ENCODE data around the gene NEO1.

Gene NEO1

GRCh38 chr15:73034221-73034620 lies 18.0 kb upstream of the NEO1 start:
- Histone ChIP-seq H3K9me3 (replicated peaks; ENCODE audit: low read length) (no peaks in the 10 kb centered on the region), H3K36me3 (ENCODE audit: insufficient read depth, low read length) (no peaks in the 10 kb centered on the region), H3K9ac (ENCODE audit: low read depth, low read length) (no peak overlapping the region), H3K4me2 (ENCODE audit: low read length) (no peak overlapping the region), H3K4me1 (ENCODE audit: control insufficient read depth, insufficient read depth, low read length) (no peaks in the 10 kb centered on the region), H3K4me3 (ENCODE audit: low read length) (no peak overlapping the region), H3K27me3 (ENCODE audit: control insufficient read depth, insufficient read depth, low read length) (peaks cover 47% of the 10 kb centered on the region)

- Histone ChIP-seq H3K4me2 (ENCODE audit: low read length) (no peak overlapping the region), H3K4me3 (ENCODE audit: low read length) (no peak overlapping the region), H3K36me3 (ENCODE audit: insufficient read depth, low read length) (no peaks in the 10 kb centered on the region), H3K4me1 (ENCODE audit: control insufficient read depth, insufficient read depth, low read length) (no peaks in the 10 kb centered on the region), H3K27me3 (ENCODE audit: control insufficient read depth, insufficient read depth, low read length) (peaks cover 38% of the 10 kb centered on the region), H3K9ac (ENCODE audit: low read depth, low read length) (no peak overlapping the region), H3K9me3 (replicated peaks; ENCODE audit: low read length) (no peaks in the 10 kb centered on the region)
Observed at GRCh38 chr15:73035221-73035620, 17.0 kb upstream of the NEO1 start.

GRCh38 chr15:73038220-73038619 lies 14.0 kb upstream of the NEO1 start:
- Histone ChIP-seq H3K27me3 (ENCODE audit: control insufficient read depth, insufficient read depth, low read length) (peaks cover 40% of the 10 kb centered on the region), H3K4me3 (ENCODE audit: low read length) (no peak overlapping the region), H3K36me3 (ENCODE audit: insufficient read depth, low read length) (no peaks in the 10 kb centered on the region), H3K4me2 (ENCODE audit: low read length) (no peak overlapping the region), H3K9me3 (replicated peaks; ENCODE audit: low read length) (no peaks in the 10 kb centered on the region), H3K4me1 (ENCODE audit: control insufficient read depth, insufficient read depth, low read length) (no peaks in the 10 kb centered on the region), H3K9ac (ENCODE audit: low read depth, low read length) (no peak overlapping the region)

- Histone ChIP-seq H3K4me3 (ENCODE audit: low read length) (no peak overlapping the region), H3K4me2 (ENCODE audit: low read length) (no peak overlapping the region), H3K4me1 (ENCODE audit: control insufficient read depth, insufficient read depth, low read length) (no peaks in the 10 kb centered on the region), H3K9me3 (replicated peaks; ENCODE audit: low read length) (no peaks in the 10 kb centered on the region), H3K36me3 (ENCODE audit: insufficient read depth, low read length) (no peaks in the 10 kb centered on the region), H3K9ac (ENCODE audit: low read depth, low read length) (no peak overlapping the region), H3K27me3 (ENCODE audit: control insufficient read depth, insufficient read depth, low read length) (peaks cover 56% of the 10 kb centered on the region)
Observed at GRCh38 chr15:73046073-73046472, 6.2 kb upstream of the NEO1 start.

- no peaks in the 10 kb centered on the region for H3K9me3 ChIP-seq (replicated peaks; ENCODE audit: low read length)
- H3K27me3 ChIP-seq (ENCODE audit: control insufficient read depth, insufficient read depth, low read length), result peaks cover 60% of the 10 kb centered on the region
- H3K9ac ChIP-seq (ENCODE audit: low read depth, low read length), result no peak overlapping the region
- H3K4me1 ChIP-seq (ENCODE audit: control insufficient read depth, insufficient read depth, low read length), result no peaks in the 10 kb centered on the region
- H3K4me2 ChIP-seq (ENCODE audit: low read length), result no peak overlapping the region
- no peak overlapping the region for H3K4me3 ChIP-seq (ENCODE audit: low read length)
- H3K36me3 ChIP-seq (ENCODE audit: insufficient read depth, low read length), result no peaks in the 10 kb centered on the region
Observed at GRCh38 chr15:73047882-73048281, 4.4 kb upstream of the NEO1 start.

- Histone ChIP-seq H3K9ac (ENCODE audit: low read depth, low read length) (no peak overlapping the region), H3K4me2 (ENCODE audit: low read length) (no peak overlapping the region), H3K4me3 (ENCODE audit: low read length) (no peak overlapping the region), H3K36me3 (ENCODE audit: insufficient read depth, low read length) (no peaks in the 10 kb centered on the region), H3K9me3 (replicated peaks; ENCODE audit: low read length) (no peaks in the 10 kb centered on the region), H3K4me1 (ENCODE audit: control insufficient read depth, insufficient read depth, low read length) (no peaks in the 10 kb centered on the region), H3K27me3 (ENCODE audit: control insufficient read depth, insufficient read depth, low read length) (peaks cover 54% of the 10 kb centered on the region)
Observed at GRCh38 chr15:73048624-73049295, 3.5 kb upstream of the NEO1 start.

GRCh38 chr15:73049564-73050215 lies 2.6 kb upstream of the NEO1 start:
- Histone ChIP-seq H3K27me3 (ENCODE audit: control insufficient read depth, insufficient read depth, low read length) (peaks cover 57% of the 10 kb centered on the region), H3K4me3 (ENCODE audit: low read length) (no peak overlapping the region), H3K4me1 (ENCODE audit: control insufficient read depth, insufficient read depth, low read length) (no peaks in the 10 kb centered on the region), H3K36me3 (ENCODE audit: insufficient read depth, low read length) (no peaks in the 10 kb centered on the region), H3K9me3 (replicated peaks; ENCODE audit: low read length) (no peaks in the 10 kb centered on the region), H3K9ac (ENCODE audit: low read depth, low read length) (no peak overlapping the region), H3K4me2 (ENCODE audit: low read length) (no peak overlapping the region)

GRCh38 chr15:73050561-73051295 lies 1.5 kb upstream of the NEO1 start:
- Histone ChIP-seq H3K4me2 (ENCODE audit: low read length) (peak overlapping the region; percentile 92), H3K36me3 (ENCODE audit: insufficient read depth, low read length) (no peaks in the 10 kb centered on the region), H3K4me1 (ENCODE audit: control insufficient read depth, insufficient read depth, low read length) (no peaks in the 10 kb centered on the region), H3K9me3 (replicated peaks; ENCODE audit: low read length) (no peaks in the 10 kb centered on the region), H3K4me3 (ENCODE audit: low read length) (peak overlapping the region; percentile 89), H3K9ac (ENCODE audit: low read depth, low read length) (peak overlapping the region; percentile 78), H3K27me3 (ENCODE audit: control insufficient read depth, insufficient read depth, low read length) (peaks cover 53% of the 10 kb centered on the region)

- no peaks in the 10 kb centered on the region for H3K36me3 ChIP-seq (ENCODE audit: insufficient read depth, low read length)
- no peaks in the 10 kb centered on the region for H3K4me1 ChIP-seq (ENCODE audit: control insufficient read depth, insufficient read depth, low read length)
- H3K27me3 ChIP-seq (ENCODE audit: control insufficient read depth, insufficient read depth, low read length), result peaks cover 47% of the 10 kb centered on the region
- H3K9me3 ChIP-seq (replicated peaks; ENCODE audit: low read length), result no peaks in the 10 kb centered on the region
- H3K4me2 ChIP-seq (ENCODE audit: low read length), result peak overlapping the region; percentile 92
- peak overlapping the region; percentile 78 for H3K9ac ChIP-seq (ENCODE audit: low read depth, low read length)
- H3K4me3 ChIP-seq (ENCODE audit: low read length), result peak overlapping the region; percentile 89
Observed at GRCh38 chr15:73051391-73051806, 864 bp upstream of the NEO1 start.

- H3K9me3 ChIP-seq (replicated peaks; ENCODE audit: low read length), result no peaks in the 10 kb centered on the region
- peak overlapping the region; percentile 72 for H3K9ac ChIP-seq (ENCODE audit: low read depth, low read length)
- H3K4me3 ChIP-seq (ENCODE audit: low read length), result peak overlapping the region; percentile 83
- peak overlapping the region; percentile 98 for H3K4me2 ChIP-seq (ENCODE audit: low read length)
- H3K36me3 ChIP-seq (ENCODE audit: insufficient read depth, low read length), result no peaks in the 10 kb centered on the region
- H3K27me3 ChIP-seq (ENCODE audit: control insufficient read depth, insufficient read depth, low read length), result peaks cover 43% of the 10 kb centered on the region
- H3K4me1 ChIP-seq (ENCODE audit: control insufficient read depth, insufficient read depth, low read length), result no peaks in the 10 kb centered on the region
Observed at GRCh38 chr15:73052653-73053397, 562 bp downstream of the NEO1 start.

- peak overlapping the region; percentile 83 for H3K4me3 ChIP-seq (ENCODE audit: low read length)
- H3K4me2 ChIP-seq (ENCODE audit: low read length), result peak overlapping the region; percentile 98
- H3K9ac ChIP-seq (ENCODE audit: low read depth, low read length), result peak overlapping the region; percentile 72
- H3K4me1 ChIP-seq (ENCODE audit: control insufficient read depth, insufficient read depth, low read length), result no peaks in the 10 kb centered on the region
- no peaks in the 10 kb centered on the region for H3K36me3 ChIP-seq (ENCODE audit: insufficient read depth, low read length)
- H3K27me3 ChIP-seq (ENCODE audit: control insufficient read depth, insufficient read depth, low read length), result peaks cover 38% of the 10 kb centered on the region
- H3K9me3 ChIP-seq (replicated peaks; ENCODE audit: low read length), result no peaks in the 10 kb centered on the region
Observed at GRCh38 chr15:73053398-73053723, 1.1 kb downstream of the NEO1 start.

All from skeletal muscle satellite cell (primary cell).